Calu3 (cell line): ENCODE data around the gene PAX7. TPM values are rescaled to one million over a fixed set of nuclear protein-coding genes. Genes with fewer than 3 reads are reported as not detected.
A peak's percentile ranks its signal among the peaks of the same experiment; 100 is the strongest.

Experiments used
- BruUV-seq: library from RNA; stranded (reverse); fragments of 400-500 nt; replicated peaks from 2 replicates; lab custom pipeline; 2021; lab: Mats Ljungman, UMichigan
- CTCF ChIA-PET: fragments of 300-600 bp; sonication (Branson Sonifier 250); formaldehyde crosslinking; loops from one replicate; lab custom pipeline; 2022; ENCODE audit warnings: antibody characterized with exemption; lab: Charles Lee
- DNase-seq: peaks from one replicate; pipeline ENCODE4 v3.0.0; 2022
- H3K27ac Mint-ChIP-seq: one replicate; pipeline ENCODE4 v1.8.0; 2022; ENCODE audit warnings: mixed read lengths; ENCODE audit not compliant: unreplicated experiment
- H3K27me3 Mint-ChIP-seq: one replicate; pipeline ENCODE4 v1.8.0; 2022; ENCODE audit warnings: mixed read lengths; ENCODE audit not compliant: unreplicated experiment
- H3K36me3 Mint-ChIP-seq: one replicate; pipeline ENCODE4 v1.8.0; 2022; ENCODE audit warnings: mild to moderate bottlenecking, moderate library complexity, mixed read lengths; ENCODE audit not compliant: insufficient read depth, unreplicated experiment
- H3K4me1 Mint-ChIP-seq: one replicate; pipeline ENCODE4 v1.8.0; 2022; ENCODE audit warnings: mild to moderate bottlenecking, low read depth, mixed read lengths; ENCODE audit not compliant: unreplicated experiment
- H3K4me3 Mint-ChIP-seq: one replicate; pipeline ENCODE4 v1.8.0; 2022; ENCODE audit warnings: mild to moderate bottlenecking, low read depth, moderate library complexity, mixed read lengths; ENCODE audit not compliant: unreplicated experiment
- H3K9me3 Mint-ChIP-seq: one replicate; pipeline ENCODE4 v1.8.0; 2022; ENCODE audit warnings: low read depth, mixed read lengths; ENCODE audit not compliant: unreplicated experiment
- intact Hi-C: fragments of 100-400 bp; cut with micrococcal nuclease; formaldehyde crosslinking; loops from one replicate; pipeline ENCODE4 v1.10.0; 2022; ENCODE audit not compliant: unreplicated experiment
- total RNA-seq: library from RNA; stranded (reverse); gene quantifications from 2 replicates; pipeline ENCODE4 v1.2.3, GENCODE V29; 2022
- TF ChIP-seq, protein P1 (sequence below): fragments of 200-600 bp; IDR thresholded peaks from one replicate; pipeline ENCODE4 v1.8.0; 2022; ENCODE audit warnings: antibody characterized with exemption; ENCODE audit not compliant: unreplicated experiment

The PAX7 gene
- total RNA-seq, 1 experiment from 2014 or later, result not detected

DNA sequence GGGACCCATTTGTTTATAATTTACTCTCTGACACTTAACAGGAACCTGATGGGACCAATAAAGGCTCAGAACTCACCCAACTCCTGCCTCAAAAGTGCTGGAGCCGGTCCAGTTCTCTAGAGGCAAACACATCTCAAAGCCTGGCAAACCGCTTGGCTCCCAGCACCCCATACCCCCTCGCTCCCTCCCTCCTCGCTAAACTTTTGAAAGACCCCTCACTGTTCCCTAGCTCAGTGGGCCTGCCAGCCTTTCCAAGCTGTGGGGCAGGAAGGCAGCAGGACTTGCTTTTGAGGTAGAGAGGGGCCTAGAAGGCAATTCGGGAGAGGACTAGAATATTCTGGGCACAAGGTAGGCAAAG, 40.2 kb downstream of the PAX7 start:
- Mint-ChIP-seq H3K27ac (no peak overlapping the region), H3K36me3 (no peaks in the 10 kb centered on the region), H3K4me1 (peaks cover 44% of the 10 kb centered on the region), H3K27me3 (peaks cover 23% of the 10 kb centered on the region), H3K4me3 (no peak overlapping the region), H3K9me3 (no peaks in the 10 kb centered on the region)
- intact Hi-C loops, result no loop called here
- CTCF ChIA-PET, result interaction anchor here (1.3 kb wide), 1 partner anchor 29 kb away, joined by 6 read pairs; no protein-coding TSS in a partner anchor
- TF ChIP-seq, protein P1, sequence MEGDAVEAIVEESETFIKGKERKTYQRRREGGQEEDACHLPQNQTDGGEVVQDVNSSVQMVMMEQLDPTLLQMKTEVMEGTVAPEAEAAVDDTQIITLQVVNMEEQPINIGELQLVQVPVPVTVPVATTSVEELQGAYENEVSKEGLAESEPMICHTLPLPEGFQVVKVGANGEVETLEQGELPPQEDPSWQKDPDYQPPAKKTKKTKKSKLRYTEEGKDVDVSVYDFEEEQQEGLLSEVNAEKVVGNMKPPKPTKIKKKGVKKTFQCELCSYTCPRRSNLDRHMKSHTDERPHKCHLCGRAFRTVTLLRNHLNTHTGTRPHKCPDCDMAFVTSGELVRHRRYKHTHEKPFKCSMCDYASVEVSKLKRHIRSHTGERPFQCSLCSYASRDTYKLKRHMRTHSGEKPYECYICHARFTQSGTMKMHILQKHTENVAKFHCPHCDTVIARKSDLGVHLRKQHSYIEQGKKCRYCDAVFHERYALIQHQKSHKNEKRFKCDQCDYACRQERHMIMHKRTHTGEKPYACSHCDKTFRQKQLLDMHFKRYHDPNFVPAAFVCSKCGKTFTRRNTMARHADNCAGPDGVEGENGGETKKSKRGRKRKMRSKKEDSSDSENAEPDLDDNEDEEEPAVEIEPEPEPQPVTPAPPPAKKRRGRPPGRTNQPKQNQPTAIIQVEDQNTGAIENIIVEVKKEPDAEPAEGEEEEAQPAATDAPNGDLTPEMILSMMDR, result no peak
- BruUV-seq, result no TSS peak
- no peak for DNase-seq

DNA sequence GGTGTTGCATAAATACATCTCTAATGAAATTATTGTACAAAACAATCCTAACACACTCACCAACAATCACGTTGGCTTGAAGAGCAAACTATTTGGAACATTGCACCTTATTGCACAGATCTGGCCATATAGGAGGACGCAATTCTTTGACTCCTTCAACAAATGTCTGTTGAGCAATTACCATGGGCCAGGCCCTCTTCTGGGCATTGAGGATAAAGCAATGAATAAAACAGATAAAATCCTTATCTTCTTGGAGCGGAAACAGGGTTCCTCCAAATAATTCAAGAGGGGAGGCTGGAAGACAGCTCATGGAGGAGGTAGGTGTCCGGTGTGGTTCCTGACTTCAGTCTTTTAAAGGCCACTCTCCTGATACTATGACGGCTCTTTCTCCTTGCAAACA, 43.3 kb downstream of the PAX7 start:
- Mint-ChIP-seq H3K4me1 (peaks cover 22% of the 10 kb centered on the region), H3K27me3 (peaks cover 45% of the 10 kb centered on the region), H3K27ac (no peak overlapping the region), H3K4me3 (no peak overlapping the region), H3K9me3 (no peaks in the 10 kb centered on the region), H3K36me3 (no peaks in the 10 kb centered on the region)
- CTCF ChIA-PET, result no interaction called here
- DNase-seq, result no peak
- intact Hi-C loops, result no loop called here
- BruUV-seq, result no TSS peak
- TF ChIP-seq, protein P1, result no peak

DNA sequence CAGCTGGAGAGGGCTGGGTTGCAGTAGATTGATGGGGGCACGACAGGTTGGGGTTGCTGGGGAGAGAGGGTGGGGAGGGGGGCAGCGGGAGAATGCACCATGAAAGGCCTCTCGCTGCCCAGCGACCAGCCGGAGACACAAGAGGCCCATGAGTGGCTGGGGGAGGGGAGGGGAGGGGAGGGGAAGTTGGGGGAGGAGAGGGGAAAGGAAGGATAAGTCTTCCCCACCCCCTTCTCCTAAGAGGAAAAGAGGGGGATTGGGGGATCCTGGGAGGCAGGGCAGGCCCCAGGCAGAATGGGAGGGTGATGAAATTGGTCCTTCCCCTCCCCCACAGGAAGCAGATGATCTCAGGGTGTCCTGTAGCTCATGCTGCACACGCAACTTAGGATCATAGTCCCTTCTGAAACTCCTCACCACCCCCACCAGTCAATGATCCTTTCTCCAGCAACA, 45.7 kb downstream of the PAX7 start:
- CTCF ChIA-PET, result no interaction called here
- Mint-ChIP-seq H3K36me3 (no peaks in the 10 kb centered on the region), H3K27me3 (peaks cover 64% of the 10 kb centered on the region), H3K4me3 (no peak overlapping the region), H3K4me1 (no peaks in the 10 kb centered on the region), H3K27ac (no peak overlapping the region), H3K9me3 (peaks cover 2% of the 10 kb centered on the region)
- TF ChIP-seq, protein P1, result no peak
- BruUV-seq, result no TSS peak
- intact Hi-C loops, result no loop called here
- DNase-seq, result no peak

DNA sequence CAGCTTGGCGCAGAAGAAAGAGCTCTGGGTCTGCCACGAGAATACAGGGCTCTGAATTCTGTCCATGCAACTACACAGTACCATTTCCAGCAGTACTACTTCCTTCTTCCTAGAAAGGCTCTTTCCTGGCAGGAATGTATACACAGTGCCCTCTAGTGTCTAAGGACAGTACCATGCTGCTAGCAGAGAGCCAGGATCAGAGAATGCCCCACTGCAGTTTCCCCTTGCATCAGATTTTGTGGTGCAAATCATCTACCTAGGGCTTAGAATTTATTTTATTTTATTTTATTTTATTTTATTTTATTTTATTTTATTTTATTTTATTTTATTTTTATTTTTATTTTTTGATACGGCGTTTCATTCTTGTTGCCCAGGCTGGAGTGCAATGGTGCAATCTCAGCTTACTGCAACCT, 50.8 kb downstream of the PAX7 start:
- Mint-ChIP-seq H3K4me3 (no peak overlapping the region), H3K27ac (no peak overlapping the region), H3K4me1 (no peaks in the 10 kb centered on the region), H3K27me3 (peaks cover 73% of the 10 kb centered on the region), H3K36me3 (no peaks in the 10 kb centered on the region), H3K9me3 (peaks cover 2% of the 10 kb centered on the region)
- no TSS peak for BruUV-seq
- peak; percentile 27 for DNase-seq
- intact Hi-C loops, result loop anchor here (5.0 kb wide), 1 partner anchor 84 kb away; no protein-coding TSS in a partner anchor
- TF ChIP-seq, protein P1, result peak; percentile 74
- CTCF ChIA-PET, result interaction anchor here (0.6 kb wide), 2 partner anchors 81 to 142 kb away, joined by 3 to 5 read pairs; no protein-coding TSS in a partner anchor
